ENCODE data around the gene BSN.

BSN gene

GRCh38 chr3:49553692-49554632 lies at the start of gene BSN:
Gene BSN (plus strand): TSS chr3:49554477. CDS start chr3:49554603, 126 bp downstream.
- peak; percentile 94 for DNase-seq

- no peak for DNase-seq
These were observed 47.4 kb upstream of the BSN start for GRCh38 chr3:49506906-49507305.

- no peak for DNase-seq
These were observed 45.2 kb upstream of the BSN start for GRCh38 chr3:49509028-49509561.

- DNase-seq = no peak
These were observed 42.6 kb upstream of the BSN start for GRCh38 chr3:49511639-49512038.

- no peak for DNase-seq
These were observed 41.4 kb upstream of the BSN start for GRCh38 chr3:49512781-49513355.

- no peak for DNase-seq
These were observed 40.7 kb upstream of the BSN start for GRCh38 chr3:49513494-49514124.

GRCh38 chr3:49518016-49518415 lies 36.3 kb upstream of the BSN start:
- DNase-seq = no peak

GRCh38 chr3:49518441-49518840 lies 35.8 kb upstream of the BSN start:
- DNase-seq = no peak

GRCh38 chr3:49519296-49519695 lies 35.0 kb upstream of the BSN start:
- DNase-seq = peak; percentile 76

- no peak for DNase-seq
These were observed 34.3 kb upstream of the BSN start for GRCh38 chr3:49519916-49520385.

GRCh38 chr3:49523756-49524747 lies 30.2 kb upstream of the BSN start:
- no peak for DNase-seq

- DNase-seq = no peak
These were observed 24.7 kb upstream of the BSN start for GRCh38 chr3:49529567-49529966.

GRCh38 chr3:49530231-49530630 lies 24.0 kb upstream of the BSN start:
- DNase-seq = no peak

GRCh38 chr3:49530701-49531100 lies 23.6 kb upstream of the BSN start:
- no peak for DNase-seq

- DNase-seq = no peak
These were observed 23.1 kb upstream of the BSN start for GRCh38 chr3:49531218-49531617.

GRCh38 chr3:49531715-49532114 lies 22.6 kb upstream of the BSN start:
- DNase-seq = no peak

GRCh38 chr3:49533031-49533430 lies 21.2 kb upstream of the BSN start:
- DNase-seq = no peak

GRCh38 chr3:49533786-49534519 lies 20.3 kb upstream of the BSN start:
- DNase-seq = no peak

- peak; percentile 41 for DNase-seq
These were observed 19.5 kb upstream of the BSN start for GRCh38 chr3:49534581-49535441.
